Heart left ventricle (tissue), 13 donors: ENCODE measurements around the gene AFAP1.

ENCODE experiments used
- POLR2A ChIP-seq, 2 donors: fragments of 450-650 bp; IDR thresholded peaks; one replicate each; pipeline ENCODE4 v1.6.1; 2017; ENCODE audit warnings: antibody characterized with exemption in 2 of 2, mild to moderate bottlenecking in 2 of 2, moderate library complexity in 2 of 2
- TF ChIP-seq, protein P1 (sequence below), 12 donors: fragments of 200-600 bp; sonication (generic) in 4 of 12; IDR thresholded peaks; one replicate each; pipeline versions ENCODE4 v1.5.0 to v1.8.0; 2018 to 2022; ENCODE audit warnings: antibody characterized with exemption in 12 of 12, mild to moderate bottlenecking in 5 of 12
- donor health status: ischemic (EF 13 %, LVEDD 7.1; RV severe dilation, severe dysfunction).
- donor health status: DM: no; HTN: yes; CAD: no.
- donor health status: DM: no; HTN: no; CAD: no.
- donor health status: ischemic (EF 25% LVEDD 6.9; RV normal size, moderate dysfunction).
- donor health status: ischemic (EF 25% LVEDD 5.7; RV mildly dilated, moderate dysfunction).
- donor health status: ischemic (EF 35%, LVEDD 5.7; RV mildly dilated, moderate dysfunction).
- donor health status: nonischemic (EF 11% LVEDD 7.7; RV severe dilation, severe dysfunction).
- donor health status: DM: yes; HTN: yes; CAD: no.
- donor health status: PGD.
- donor health status: ischemic (EF 29% LVEDD 5.4; RV normal size, mild dysfunction).
- donor health status: nonischemic (EF 23%, LVEDD 6.1; RV moderate dilation, normal function).

DNA sequence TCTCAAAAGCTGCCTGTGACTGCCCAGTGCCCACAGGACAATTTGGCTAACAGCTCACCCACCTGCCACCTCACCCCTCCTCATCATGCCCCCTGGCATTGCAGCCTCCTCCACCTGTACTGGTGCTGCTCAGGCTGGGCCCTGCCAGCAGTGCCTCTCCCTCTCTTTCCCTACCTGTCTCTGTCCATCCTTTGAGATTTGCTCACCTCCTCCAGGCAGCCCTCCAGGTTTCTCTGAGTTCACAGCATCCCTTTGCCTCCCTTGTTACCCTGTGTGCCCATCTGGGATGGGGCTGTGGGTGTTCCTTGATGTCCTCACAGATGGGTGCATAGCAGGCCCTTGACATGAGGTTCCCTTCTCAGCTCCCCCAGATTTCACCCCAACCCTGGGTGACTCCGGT is 224.9 kb downstream of the AFAP1 start:
- TF ChIP-seq, protein P1, sequence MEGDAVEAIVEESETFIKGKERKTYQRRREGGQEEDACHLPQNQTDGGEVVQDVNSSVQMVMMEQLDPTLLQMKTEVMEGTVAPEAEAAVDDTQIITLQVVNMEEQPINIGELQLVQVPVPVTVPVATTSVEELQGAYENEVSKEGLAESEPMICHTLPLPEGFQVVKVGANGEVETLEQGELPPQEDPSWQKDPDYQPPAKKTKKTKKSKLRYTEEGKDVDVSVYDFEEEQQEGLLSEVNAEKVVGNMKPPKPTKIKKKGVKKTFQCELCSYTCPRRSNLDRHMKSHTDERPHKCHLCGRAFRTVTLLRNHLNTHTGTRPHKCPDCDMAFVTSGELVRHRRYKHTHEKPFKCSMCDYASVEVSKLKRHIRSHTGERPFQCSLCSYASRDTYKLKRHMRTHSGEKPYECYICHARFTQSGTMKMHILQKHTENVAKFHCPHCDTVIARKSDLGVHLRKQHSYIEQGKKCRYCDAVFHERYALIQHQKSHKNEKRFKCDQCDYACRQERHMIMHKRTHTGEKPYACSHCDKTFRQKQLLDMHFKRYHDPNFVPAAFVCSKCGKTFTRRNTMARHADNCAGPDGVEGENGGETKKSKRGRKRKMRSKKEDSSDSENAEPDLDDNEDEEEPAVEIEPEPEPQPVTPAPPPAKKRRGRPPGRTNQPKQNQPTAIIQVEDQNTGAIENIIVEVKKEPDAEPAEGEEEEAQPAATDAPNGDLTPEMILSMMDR (IDR thresholded peaks at IDR 0.05) = no peak
- no peak for TF ChIP-seq POLR2A (IDR thresholded peaks at IDR 0.05)
